Peyer's patch (tissue), 4 donors: ENCODE results near the gene ELAPOR1. TPM values are rescaled to one million over a fixed set of nuclear protein-coding genes. Genes with fewer than 3 reads are reported as not detected.

ENCODE experiments used
- DNase-seq, 3 donors: peaks; one replicate each; pipeline ENCODE4 v3.0.0-alpha.2; 2017 to 2019
- H3K27ac ChIP-seq, 4 donors: fragments of 200-600 bp; sonication (generic); one replicate each; pipeline ENCODE4 v1.5.1; 2016 to 2019
- H3K27me3 ChIP-seq, 2 donors: fragments of 200-600 bp; sonication (generic); one replicate each; pipeline ENCODE4 v1.5.1; 2019
- H3K36me3 ChIP-seq, 3 donors: fragments of 200-600 bp; sonication (generic); one replicate each; pipeline ENCODE4 v1.5.1; 2016 to 2019
- H3K4me1 ChIP-seq, 4 donors: fragments of 200-600 bp; sonication (generic); one replicate each; pipeline ENCODE4 v1.5.1; 2016 to 2019
- H3K4me3 ChIP-seq, 4 donors: fragments of 200-600 bp; sonication (generic); 1 replicate in 3 of 4; 2 replicates in 1 of 4; pipeline ENCODE4 v1.5.1; 2016 to 2019; ENCODE audit warnings: mild to moderate bottlenecking in 1 of 4
- H3K9me3 ChIP-seq, 4 donors: fragments of 200-600 bp; sonication (generic); one replicate each; pipeline ENCODE4 v1.5.1; 2016 to 2019; ENCODE audit warnings: mild to moderate bottlenecking in 1 of 4
- CTCF ChIP-seq, 6 experiments: fragments of 450-650 bp in 4 of 6; fragments of 200-600 bp in 2 of 6; sonication (generic) in 1 of 6; IDR thresholded peaks; one replicate each; pipeline ENCODE4 v1.5.1; 2017 to 2019; ENCODE audit warnings: antibody characterized with exemption in 6 of 6, mild to moderate bottlenecking in 3 of 6, moderate library complexity in 1 of 6
- POLR2A ChIP-seq, 2 donors: fragments of 450-650 bp; IDR thresholded peaks; one replicate each; pipeline ENCODE4 v1.5.1; 2017; ENCODE audit warnings: antibody characterized with exemption in 2 of 2, mild to moderate bottlenecking in 2 of 2, moderate library complexity in 2 of 2
- total RNA-seq, 4 donors: library from RNA; depleted of rRNA; stranded (reverse); fragments of >200 nt; gene quantifications; one replicate each; pipeline ENCODE4 v1.1.0, GENCODE V29; 2016

ELAPOR1 gene
- total RNA-seq, 4 donors from 2014 or later: 57.8 to 138 (median 98.0) TPM

GRCh38 chr1:109078317-109078716, 35.6 kb upstream of the ELAPOR1 start:
- TF ChIP-seq POLR2A (IDR thresholded peaks at IDR 0.05) (no peak), CTCF (IDR thresholded peaks at IDR 0.05) (no peak)
- H3K4me1 ChIP-seq: peaks cover 0 to 9% (median 0%) of the 10 kb centered on the region in 4 donors
- H3K4me3 ChIP-seq: no peak overlapping the region
- H3K27me3 ChIP-seq: no peaks in the 10 kb centered on the region
- H3K9me3 ChIP-seq: no peaks in the 10 kb centered on the region
- H3K36me3 ChIP-seq: peaks cover 0 to 5% (median 0%) of the 10 kb centered on the region in 3 donors
- no peak for DNase-seq
- H3K27ac ChIP-seq: no peak overlapping the region

- Histone ChIP-seq H3K27ac (no peak overlapping the region), H3K4me3 (no peak overlapping the region), H3K36me3 (no peaks in the 10 kb centered on the region), H3K9me3 (no peaks in the 10 kb centered on the region), H3K27me3 (no peaks in the 10 kb centered on the region), H3K4me1 (peaks cover 0 to 9% (median 0%) of the 10 kb centered on the region in 4 donors)
- no peak for DNase-seq
- TF ChIP-seq POLR2A (IDR thresholded peaks at IDR 0.05) (no peak), CTCF (IDR thresholded peaks at IDR 0.05) (no peak)
Measured at GRCh38 chr1:109079240-109079622, 34.7 kb upstream of the ELAPOR1 start.

- TF ChIP-seq CTCF (IDR thresholded peaks at IDR 0.05) (no peak), POLR2A (IDR thresholded peaks at IDR 0.05) (no peak)
- H3K27ac ChIP-seq: peak overlapping the region in 2 of 4 donors; percentile 9 to 18
- no peaks in the 10 kb centered on the region for H3K36me3 ChIP-seq
- no peaks in the 10 kb centered on the region for H3K9me3 ChIP-seq
- no peaks in the 10 kb centered on the region for H3K4me1 ChIP-seq
- no peak for DNase-seq
- H3K4me3 ChIP-seq: no peak overlapping the region
- no peaks in the 10 kb centered on the region for H3K27me3 ChIP-seq
Measured at GRCh38 chr1:109080441-109081082, 33.4 kb upstream of the ELAPOR1 start.

- Histone ChIP-seq H3K36me3 (no peaks in the 10 kb centered on the region), H3K4me1 (no peaks in the 10 kb centered on the region), H3K4me3 (no peak overlapping the region), H3K9me3 (no peaks in the 10 kb centered on the region), H3K27ac (no peak overlapping the region), H3K27me3 (no peaks in the 10 kb centered on the region)
- TF ChIP-seq CTCF (IDR thresholded peaks at IDR 0.05) (no peak), POLR2A (IDR thresholded peaks at IDR 0.05) (no peak)
- no peak for DNase-seq
Measured at GRCh38 chr1:109083501-109083900, 30.4 kb upstream of the ELAPOR1 start.

GRCh38 chr1:109083923-109084322, 30.0 kb upstream of the ELAPOR1 start:
- Histone ChIP-seq H3K9me3 (no peaks in the 10 kb centered on the region), H3K36me3 (no peaks in the 10 kb centered on the region), H3K4me1 (no peaks in the 10 kb centered on the region), H3K4me3 (no peak overlapping the region), H3K27ac (no peak overlapping the region), H3K27me3 (no peaks in the 10 kb centered on the region)
- TF ChIP-seq POLR2A (IDR thresholded peaks at IDR 0.05) (no peak), CTCF (IDR thresholded peaks at IDR 0.05) (no peak)
- DNase-seq: no peak
